ENCODE measurements around the gene SNRNP200. TPM values are rescaled to one million over a fixed set of nuclear protein-coding genes. Genes with fewer than 3 reads are reported as not detected.

SNRNP200 gene
- 56.3 and 80.8 TPM in 2 replicates for total RNA-seq

GRCh38 chr2:96305091-96305978, at the start of gene SNRNP200:
Gene SNRNP200 (minus strand): TSS chr2:96305546. CDS start chr2:96305437, 109 bp downstream.

GRCh38 chr2:96325041-96325883, 19.9 kb upstream of the SNRNP200 start, which contains the start of gene ITPRIPL1:
Gene ITPRIPL1 (plus strand): TSS chr2:96325317. CDS start chr2:96325840, 523 bp downstream.

GRCh38 chr2:96265840-96266679, 39.3 kb downstream of the SNRNP200 start, which contains the start of the genes CIAO1 and TMEM127:
Gene CIAO1 (plus strand): TSS chr2:96266225. CDS start chr2:96266351, 126 bp downstream.
Gene TMEM127 (minus strand): TSS chr2:96265997. CDS start chr2:96265381, 616 bp downstream.

Other genes starting within 250 kb of the SNRNP200 start
- 0.09 TPM in 1 of 2 replicates, not detected in the other for gene ADRA2B, start 189.0 kb downstream of the SNRNP200 start, total RNA-seq
- gene ASTL, start 167.0 kb downstream of the SNRNP200 start, total RNA-seq: 0.21 TPM in 1 of 2 replicates, not detected in the other
- gene DUSP2, start 160.1 kb downstream of the SNRNP200 start, total RNA-seq: 4.9 and 6.5 TPM in 2 replicates
- gene STARD7, start 96.7 kb downstream of the SNRNP200 start, total RNA-seq: 79.9 and 100 TPM in 2 replicates
- gene TMEM127, start 39.5 kb downstream of the SNRNP200 start, total RNA-seq: 20.9 and 26.5 TPM in 2 replicates
- 73.9 and 119 TPM in 2 replicates for gene CIAO1, start 39.3 kb downstream of the SNRNP200 start, total RNA-seq
- 0.28 and 0.99 TPM in 2 replicates for gene ITPRIPL1, start 19.8 kb upstream of the SNRNP200 start, total RNA-seq
- gene NCAPH, start 30.2 kb upstream of the SNRNP200 start, total RNA-seq: 21.4 and 25.8 TPM in 2 replicates
- not detected in 2 replicates for gene NEURL3, start 199.8 kb upstream of the SNRNP200 start, total RNA-seq
- gene ARID5A, start 231.2 kb upstream of the SNRNP200 start, total RNA-seq: 5.4 and 5.9 TPM in 2 replicates

Measured in airway epithelial cell (primary cell).